Esophagus squamous epithelium (tissue), 4 donors: Measurements from ENCODE around the gene TCERG1.

Source experiments
- CTCF ChIP-seq, 6 experiments: fragments of 450-650 bp in 4 of 6; fragments of 200-600 bp in 2 of 6; sonication (generic) in 2 of 6; IDR thresholded peaks; one replicate each; pipeline ENCODE4 v1.5.1; 2016 to 2019; ENCODE audit warnings: antibody characterized with exemption in 6 of 6, mild to moderate bottlenecking in 4 of 6, moderate library complexity in 4 of 6
- POLR2A ChIP-seq, 4 donors: fragments of 450-650 bp; IDR thresholded peaks; one replicate each; pipeline ENCODE4 v1.6.1; 2017; ENCODE audit warnings: antibody characterized with exemption in 4 of 4, mild to moderate bottlenecking in 4 of 4, moderate library complexity in 3 of 4

DNA sequence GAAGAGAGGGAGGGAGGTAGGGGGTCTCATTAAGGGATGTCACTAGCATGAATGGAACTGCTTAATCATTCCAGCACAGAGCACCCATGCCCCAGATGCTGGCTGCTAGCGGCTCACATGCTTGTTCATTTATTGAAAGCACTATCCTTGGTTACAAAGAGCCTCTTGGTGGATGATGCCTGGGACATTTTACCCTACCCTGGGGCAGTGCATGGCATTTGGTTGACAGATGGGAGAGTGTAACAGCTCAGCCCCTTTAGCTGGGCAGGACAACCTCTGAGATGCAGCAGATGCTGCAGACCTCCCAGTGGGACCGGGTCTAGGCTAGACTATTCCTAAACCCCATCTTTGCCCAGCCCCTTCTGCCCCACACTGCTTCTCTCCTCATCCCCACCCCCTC lies 46.9 kb upstream of the TCERG1 start:
- TF ChIP-seq CTCF (IDR thresholded peaks at IDR 0.05) (no peak), POLR2A (IDR thresholded peaks at IDR 0.05) (no peak)
